Right lobe of liver (tissue), 4 donors: ENCODE data around the gene GGTLC2.

ENCODE experiments used
- CTCF ChIP-seq, 4 donors: fragments of 200-600 bp in 3 of 4; fragments of 450-650 bp in 1 of 4; IDR thresholded peaks; one replicate each; pipeline versions ENCODE4 v1.5.1 to v1.8.0; 2016 to 2022; ENCODE audit warnings: antibody characterized with exemption in 4 of 4, mild to moderate bottlenecking in 2 of 4
- POLR2A ChIP-seq: fragments of 450-650 bp; IDR thresholded peaks from one replicate; pipeline ENCODE4 v1.6.1; 2017; ENCODE audit warnings: antibody characterized with exemption, mild to moderate bottlenecking
- donor health status: DM: no; HTN: no; CAD: no.
- donor health status: DM: no; HTN: no; CAD: no.
- donor health status: DM: no; HTN: yes; CAD: no.

GRCh38 chr22:22691055-22691454 lies 46.6 kb downstream of the GGTLC2 start:
- TF ChIP-seq CTCF (IDR thresholded peaks at IDR 0.05) (no peak), POLR2A (no peak)
